GM06990 (cell line): ENCODE data around the gene NEXMIF.
A peak's percentile ranks its signal among the peaks of the same experiment; 100 is the strongest.
"Not testable (repeated sequence)": the region's sequence is repeated elsewhere in the genome, so short reads cannot be mapped to it uniquely, and the experiment has no call there.

Source experiments
- DNase-seq: peaks from one replicate; pipeline ENCODE4 v3.0.0-alpha.2; 2011; ENCODE audit not compliant: insufficient read length; ENCODE audit errors: extremely low read depth
- H3K27me3 ChIP-seq: replicated peaks from 2 replicates; pipeline ENCODE4 v1.6.0; 2011; ENCODE audit warnings: low read length; ENCODE audit not compliant: control insufficient read depth, insufficient read depth
- H3K36me3 ChIP-seq: 2 replicates; pipeline ENCODE4 v1.5.1; 2011; ENCODE audit warnings: low read length; ENCODE audit not compliant: control insufficient read depth, insufficient read depth
- H3K4me3 ChIP-seq: replicated peaks from 2 replicates; pipeline ENCODE4 v1.5.1; 2011; ENCODE audit warnings: low read depth, mild to moderate bottlenecking, control low read depth, low read length
- TF ChIP-seq, protein P1 (sequence below): IDR thresholded peaks from 2 replicates; pipeline ENCODE4 v1.5.1; 2011; ENCODE audit warnings: low read length, control low read depth, mild to moderate bottlenecking, inconsistent platforms; ENCODE audit not compliant: insufficient read depth, poor library complexity, severe bottlenecking

Gene NEXMIF

GRCh38 chrX:74925225-74926088 lies at the start of gene NEXMIF:
TSS of gene NEXMIF (minus strand) at chrX:74925452.
- Histone ChIP-seq H3K27me3 (no peaks in the 10 kb centered on the region), H3K36me3 (no peaks in the 10 kb centered on the region), H3K4me3 (peak within 1 kb of the TSS; percentile 63)
- TF ChIP-seq, protein P1, sequence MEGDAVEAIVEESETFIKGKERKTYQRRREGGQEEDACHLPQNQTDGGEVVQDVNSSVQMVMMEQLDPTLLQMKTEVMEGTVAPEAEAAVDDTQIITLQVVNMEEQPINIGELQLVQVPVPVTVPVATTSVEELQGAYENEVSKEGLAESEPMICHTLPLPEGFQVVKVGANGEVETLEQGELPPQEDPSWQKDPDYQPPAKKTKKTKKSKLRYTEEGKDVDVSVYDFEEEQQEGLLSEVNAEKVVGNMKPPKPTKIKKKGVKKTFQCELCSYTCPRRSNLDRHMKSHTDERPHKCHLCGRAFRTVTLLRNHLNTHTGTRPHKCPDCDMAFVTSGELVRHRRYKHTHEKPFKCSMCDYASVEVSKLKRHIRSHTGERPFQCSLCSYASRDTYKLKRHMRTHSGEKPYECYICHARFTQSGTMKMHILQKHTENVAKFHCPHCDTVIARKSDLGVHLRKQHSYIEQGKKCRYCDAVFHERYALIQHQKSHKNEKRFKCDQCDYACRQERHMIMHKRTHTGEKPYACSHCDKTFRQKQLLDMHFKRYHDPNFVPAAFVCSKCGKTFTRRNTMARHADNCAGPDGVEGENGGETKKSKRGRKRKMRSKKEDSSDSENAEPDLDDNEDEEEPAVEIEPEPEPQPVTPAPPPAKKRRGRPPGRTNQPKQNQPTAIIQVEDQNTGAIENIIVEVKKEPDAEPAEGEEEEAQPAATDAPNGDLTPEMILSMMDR, result peak; percentile 35
- DNase-seq, result peak; percentile 83

DNA sequence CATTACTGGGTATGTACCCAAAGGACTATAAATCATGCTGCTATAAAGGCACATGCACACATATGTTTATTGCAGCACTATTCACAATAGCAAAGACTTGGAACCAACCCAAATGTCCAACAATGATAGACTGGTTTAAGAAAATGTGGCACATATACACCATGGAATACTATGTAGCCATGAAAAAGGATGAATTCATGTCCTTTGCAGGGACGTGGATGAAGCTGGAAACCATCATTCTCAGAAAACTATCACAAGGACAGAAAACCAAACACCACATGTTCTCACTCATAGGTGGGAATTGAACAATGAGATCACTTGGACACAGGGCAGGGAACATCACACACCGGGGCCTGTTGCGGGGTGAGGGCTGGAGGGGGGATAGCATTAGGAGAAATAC lies 36.7 kb upstream of the NEXMIF start:
- H3K27me3 ChIP-seq, H3K36me3 ChIP-seq, H3K4me3 ChIP-seq, DNase-seq: not testable (repeated sequence)

DNA sequence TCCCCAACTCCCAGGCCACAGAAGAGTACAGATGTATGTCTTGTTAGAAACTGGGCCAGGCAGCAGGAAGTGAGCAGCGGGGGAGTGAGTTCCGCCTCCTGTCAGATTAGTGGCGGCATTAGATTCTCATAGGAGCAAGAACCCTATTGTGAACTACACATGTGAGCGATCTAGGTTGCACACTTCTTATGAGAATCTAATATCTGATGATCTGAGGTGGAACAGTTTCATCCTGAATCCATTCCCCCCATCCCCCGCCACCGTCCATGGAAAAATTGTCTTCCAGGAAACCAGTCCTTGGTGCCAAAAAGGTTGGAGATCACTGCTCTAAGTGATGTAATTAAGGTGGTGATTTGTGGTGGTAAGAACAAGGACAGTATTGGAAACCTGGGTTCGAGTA lies 24.5 kb upstream of the NEXMIF start:
- no peak overlapping the region for H3K4me3 ChIP-seq
- DNase-seq, result no peak
- no peaks in the 10 kb centered on the region for H3K27me3 ChIP-seq
- TF ChIP-seq, protein P1, result no peak
- H3K36me3 ChIP-seq, result no peaks in the 10 kb centered on the region

GRCh38 chrX:74940414-74940813 lies 15.2 kb upstream of the NEXMIF start:
- Histone ChIP-seq H3K27me3 (no peaks in the 10 kb centered on the region), H3K36me3 (no peaks in the 10 kb centered on the region), H3K4me3 (no peak overlapping the region)
- DNase-seq, result no peak
- TF ChIP-seq, protein P1, result no peak

GRCh38 chrX:74931214-74931613 lies 6.0 kb upstream of the NEXMIF start:
- Histone ChIP-seq H3K27me3 (no peaks in the 10 kb centered on the region), H3K36me3 (no peaks in the 10 kb centered on the region), H3K4me3 (no peak overlapping the region)
- TF ChIP-seq, protein P1, result no peak
- no peak for DNase-seq

DNA sequence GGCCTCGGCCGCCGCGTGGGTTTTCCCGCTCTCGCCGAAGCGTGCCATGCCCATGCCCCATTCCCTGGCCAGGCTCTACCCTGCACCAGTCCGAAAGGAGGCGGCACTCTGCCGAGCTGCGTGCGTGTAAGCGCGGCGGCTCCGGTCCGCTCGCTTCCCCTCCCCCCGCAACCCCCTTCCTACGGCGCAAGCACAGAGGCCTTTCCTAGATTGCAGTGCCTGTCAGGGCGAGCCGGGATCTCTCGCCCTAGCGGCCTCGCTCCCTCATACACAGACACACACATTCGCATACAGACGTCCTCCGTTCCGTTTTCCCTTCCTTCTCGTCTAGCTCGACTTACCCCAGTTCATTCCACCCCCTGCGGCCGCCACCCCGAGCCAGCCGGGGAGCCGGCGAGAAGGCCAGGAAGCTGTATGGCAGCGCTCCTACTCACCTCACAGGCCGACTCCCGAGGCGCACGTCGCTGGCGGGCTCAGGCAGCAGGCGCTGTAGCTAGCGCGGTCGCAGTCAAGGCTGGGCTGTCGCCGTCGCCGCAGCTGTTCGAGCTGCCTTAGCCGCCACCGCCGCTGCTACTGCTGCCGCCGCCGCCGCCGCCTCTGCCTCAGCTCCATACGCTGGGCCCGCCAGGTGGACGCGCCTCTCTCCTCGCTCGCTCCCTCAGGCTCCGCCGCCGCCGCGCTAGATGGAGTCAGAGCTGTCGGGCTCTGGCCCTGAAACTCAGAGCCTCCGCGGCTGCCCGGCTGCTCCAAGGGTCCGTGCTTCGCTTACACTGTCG lies 615 bp downstream of the NEXMIF start:
- peak; percentile 87 for DNase-seq
- TF ChIP-seq, protein P1, result no peak
- no peaks in the 10 kb centered on the region for H3K27me3 ChIP-seq
- peak overlapping the region; percentile 63 for H3K4me3 ChIP-seq
- H3K36me3 ChIP-seq, result no peaks in the 10 kb centered on the region
